ENCODE measurements around the gene ARID1B.
"Not testable (repeated sequence)": the region's sequence is repeated elsewhere in the genome, so short reads cannot be mapped to it uniquely, and the experiment has no call there.

Gene ARID1B

DNA sequence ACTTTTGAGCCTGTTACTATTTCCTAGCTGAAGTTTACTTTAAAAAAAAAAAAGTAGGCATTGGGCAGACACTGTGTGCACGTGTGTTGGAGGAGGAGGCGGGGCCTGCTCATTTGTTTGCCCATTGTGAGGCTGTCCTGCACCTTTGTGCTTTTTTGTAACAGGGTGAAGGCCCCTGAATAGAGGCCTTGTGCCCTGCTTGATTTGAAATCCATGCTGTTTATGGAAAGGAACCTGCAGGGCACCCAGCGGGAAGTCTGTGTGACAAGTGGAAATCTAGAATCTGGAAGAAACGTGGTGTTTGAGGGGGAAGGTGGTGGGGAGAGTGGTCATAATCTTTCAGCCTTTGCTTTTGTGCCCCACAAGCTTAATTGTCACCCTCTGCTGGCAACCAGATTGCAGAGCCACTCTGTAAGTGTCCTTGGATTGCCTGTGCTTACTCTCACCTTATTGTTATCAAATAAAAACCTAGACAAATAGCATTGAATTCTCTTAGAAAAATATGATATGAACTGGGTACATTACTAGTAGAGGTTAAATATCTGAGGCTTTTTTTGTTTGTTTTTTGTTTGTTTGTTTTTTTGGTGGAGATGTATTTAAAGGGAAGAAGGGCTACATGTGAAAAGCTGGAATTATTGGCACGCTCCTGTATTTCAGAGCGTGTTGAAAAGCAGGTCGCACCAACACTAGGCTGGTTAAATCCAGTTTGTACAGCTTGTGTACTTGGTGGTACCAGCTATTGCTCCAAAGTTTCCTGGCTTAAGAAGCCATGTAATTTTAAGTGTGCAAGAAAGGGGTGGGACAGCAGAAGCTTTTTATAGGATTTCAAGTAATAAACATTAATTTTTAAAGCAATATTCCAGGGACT, 156.3 kb downstream of the ARID1B start:
- no peak for DNase-seq (ENCODE audit: low read depth in 2 of 2)

DNA sequence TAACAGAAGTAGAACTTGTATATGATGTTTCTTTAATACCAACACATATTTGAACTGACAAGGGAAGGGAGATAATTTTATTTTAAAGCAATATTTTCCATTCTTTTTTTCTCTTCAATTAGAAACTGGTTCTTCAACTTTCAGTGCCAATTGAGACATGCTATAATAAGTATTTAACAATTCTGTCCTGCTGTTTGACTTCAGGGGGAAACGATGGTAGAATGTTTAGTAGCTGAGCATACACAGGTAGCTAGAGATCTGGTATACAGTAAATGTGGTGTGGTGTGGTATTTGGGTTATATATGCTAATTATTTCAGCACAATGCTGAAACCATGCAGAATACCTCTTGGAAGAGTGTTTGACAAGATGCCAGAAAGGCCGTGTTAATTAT, 156.9 kb downstream of the ARID1B start:
- no peak for DNase-seq (ENCODE audit: low read depth in 2 of 2)

DNA sequence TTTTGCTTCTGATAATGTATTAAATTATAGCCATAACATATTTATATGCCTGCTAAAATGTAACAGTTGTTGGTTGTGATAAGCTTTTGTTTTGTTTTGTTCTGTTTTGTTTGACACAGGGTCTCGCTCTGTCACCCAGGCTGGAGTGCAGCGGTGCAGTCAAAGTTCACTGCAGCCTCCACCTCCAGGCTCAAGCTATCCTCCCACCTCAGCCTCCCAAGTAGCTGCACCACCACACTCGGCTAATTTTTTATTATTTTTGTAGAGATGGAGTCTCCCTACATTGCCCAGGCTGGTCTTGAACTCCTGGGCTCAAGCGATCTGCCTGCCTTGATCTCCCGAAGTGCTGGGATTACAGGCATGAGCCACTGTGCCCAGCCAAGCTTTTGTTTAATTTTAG, 157.8 kb downstream of the ARID1B start:
- no peak for DNase-seq (ENCODE audit: low read depth in 2 of 2)

DNA sequence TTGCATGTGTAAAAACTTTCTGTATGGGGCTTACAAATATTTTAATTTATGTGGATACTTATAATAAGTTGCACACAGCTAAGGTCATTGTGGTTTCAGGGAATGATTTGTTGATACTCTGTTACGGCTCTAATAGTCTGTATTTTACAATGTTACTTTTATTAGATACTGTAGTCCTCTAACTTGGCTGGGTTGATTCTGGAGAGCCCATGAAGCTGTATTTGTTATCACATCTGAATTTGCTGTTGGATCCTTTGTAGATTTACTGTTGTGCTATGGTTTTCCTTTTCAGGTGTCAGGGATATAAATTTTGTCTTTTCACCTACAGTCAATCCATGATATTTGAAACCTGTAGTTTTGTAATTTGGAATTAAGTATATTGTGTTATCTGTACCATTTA, 161.0 kb downstream of the ARID1B start:
- no peak for DNase-seq (ENCODE audit: low read depth in 2 of 2)

DNA sequence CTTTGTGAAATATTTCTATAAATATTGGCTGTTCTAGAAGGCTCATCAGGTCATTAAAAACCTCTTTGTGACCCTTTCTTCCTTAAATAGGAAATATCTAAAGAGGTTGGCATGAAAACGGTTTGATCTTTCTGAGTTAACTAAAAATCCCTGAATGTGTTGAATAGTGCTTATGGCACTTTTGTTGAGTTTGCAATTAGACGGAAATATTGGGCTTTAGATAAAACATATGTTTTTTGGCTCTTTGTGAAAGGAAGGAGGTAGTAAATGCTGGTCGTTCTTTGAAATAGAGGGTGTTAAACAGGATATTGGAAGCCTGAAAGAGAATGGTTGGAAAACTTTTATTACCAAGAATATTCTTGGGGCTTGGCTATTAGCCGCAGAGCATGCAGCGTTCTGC, 163.0 kb downstream of the ARID1B start:
- no peak for DNase-seq (ENCODE audit: low read depth in 2 of 2)

DNA sequence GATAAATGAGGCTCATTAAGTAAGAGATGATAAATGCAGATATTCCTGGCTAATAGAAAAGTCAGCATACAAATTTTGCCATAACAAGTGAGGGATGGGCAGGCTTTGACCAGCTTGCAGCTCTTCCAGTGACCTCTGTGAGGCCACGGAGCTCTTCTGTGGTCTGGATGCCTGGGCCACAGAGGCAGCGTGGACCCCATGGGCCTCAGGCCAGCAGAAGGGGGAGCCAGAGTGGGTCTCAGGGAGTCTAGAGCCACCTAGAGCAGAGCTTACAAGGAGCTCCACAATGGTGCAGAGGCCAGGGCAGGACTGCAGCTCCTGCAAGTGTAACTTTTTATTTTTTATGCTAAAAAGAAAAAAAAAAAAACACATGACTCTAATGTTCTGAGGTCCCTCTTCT, 165.1 kb downstream of the ARID1B start:
- no peak for DNase-seq (ENCODE audit: low read depth in 2 of 2)

DNA sequence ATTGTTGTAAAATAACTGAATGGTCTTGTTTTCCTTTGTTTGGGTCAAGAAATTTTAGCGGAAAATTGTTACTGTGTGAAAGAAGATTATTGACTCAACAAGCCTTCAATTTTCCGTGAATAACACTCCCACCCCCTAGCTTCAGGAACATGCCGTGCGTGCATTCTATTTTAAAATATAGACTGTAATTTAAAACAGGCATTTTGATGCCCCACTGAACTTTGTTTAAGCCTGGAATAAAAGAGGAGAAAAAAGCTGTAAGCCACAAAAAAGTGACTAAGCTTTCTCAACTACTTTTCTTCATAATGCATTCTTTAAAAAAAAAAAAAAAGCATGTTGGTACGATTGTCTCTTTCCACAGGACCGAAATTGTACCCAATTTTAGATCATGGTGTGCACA, 166.0 kb downstream of the ARID1B start:
- DNase-seq (ENCODE audit: low read depth in 2 of 2) = no peak

DNA sequence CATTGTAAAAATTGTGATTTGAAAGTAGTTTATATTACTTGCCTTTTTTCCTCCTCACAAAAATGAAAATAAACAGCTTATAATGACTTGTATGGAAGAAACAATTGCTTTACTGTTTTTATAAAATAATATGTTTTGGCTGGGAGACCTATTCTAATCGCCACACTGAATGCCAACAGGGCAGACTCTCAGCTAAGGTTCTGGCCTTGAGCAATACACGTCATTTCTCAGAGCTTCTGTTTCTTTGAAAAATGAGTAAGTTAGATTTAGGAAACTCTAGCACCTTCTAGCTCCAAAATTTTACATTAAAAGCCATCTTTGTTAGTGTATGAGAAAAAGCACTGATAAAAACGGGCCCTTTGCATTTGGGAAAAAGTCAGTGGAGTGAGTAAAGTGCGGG, 166.6 kb downstream of the ARID1B start:
- DNase-seq (ENCODE audit: low read depth in 2 of 2) = no peak

DNA sequence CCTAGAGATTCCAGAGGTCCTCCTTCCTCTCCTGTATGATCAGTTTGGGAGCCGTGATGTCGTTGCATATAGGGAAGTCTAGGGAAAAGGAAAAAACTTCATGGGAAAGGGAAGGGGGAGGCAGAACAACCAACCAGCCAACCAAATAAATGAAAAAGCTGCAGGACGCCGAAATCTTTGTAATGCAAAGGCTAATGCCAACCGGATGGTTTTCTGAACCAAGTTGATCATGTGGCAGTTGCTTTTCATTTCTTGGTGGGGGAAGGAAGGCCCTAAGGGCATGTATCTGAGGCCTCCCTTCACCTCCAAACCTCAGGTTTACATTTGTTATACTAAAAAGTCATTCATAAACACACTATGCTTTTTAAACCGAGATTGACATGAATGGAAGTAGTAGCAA, 167.2 kb downstream of the ARID1B start:
- no peak for DNase-seq (ENCODE audit: low read depth in 2 of 2)

DNA sequence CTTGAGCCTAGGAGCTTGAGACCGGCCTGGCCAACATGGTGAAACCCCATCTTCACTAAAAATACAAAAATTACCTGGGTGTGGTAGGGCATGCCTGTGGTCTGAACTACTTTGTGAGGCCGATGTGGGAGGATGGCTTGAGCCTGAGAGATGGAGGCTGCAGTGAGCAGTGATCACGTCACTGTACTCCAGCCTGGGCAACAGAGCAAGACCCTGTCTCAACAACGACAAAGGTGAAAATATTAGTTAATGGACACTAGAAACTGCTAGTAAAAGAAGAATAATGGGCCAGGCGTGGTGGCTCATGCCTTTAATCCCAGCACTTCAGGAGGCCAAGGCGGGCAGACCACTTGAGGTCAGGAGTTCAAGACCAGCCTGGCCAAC, 168.6 kb downstream of the ARID1B start:
- not testable (repeated sequence) for DNase-seq (ENCODE audit: low read depth in 2 of 2)

DNA sequence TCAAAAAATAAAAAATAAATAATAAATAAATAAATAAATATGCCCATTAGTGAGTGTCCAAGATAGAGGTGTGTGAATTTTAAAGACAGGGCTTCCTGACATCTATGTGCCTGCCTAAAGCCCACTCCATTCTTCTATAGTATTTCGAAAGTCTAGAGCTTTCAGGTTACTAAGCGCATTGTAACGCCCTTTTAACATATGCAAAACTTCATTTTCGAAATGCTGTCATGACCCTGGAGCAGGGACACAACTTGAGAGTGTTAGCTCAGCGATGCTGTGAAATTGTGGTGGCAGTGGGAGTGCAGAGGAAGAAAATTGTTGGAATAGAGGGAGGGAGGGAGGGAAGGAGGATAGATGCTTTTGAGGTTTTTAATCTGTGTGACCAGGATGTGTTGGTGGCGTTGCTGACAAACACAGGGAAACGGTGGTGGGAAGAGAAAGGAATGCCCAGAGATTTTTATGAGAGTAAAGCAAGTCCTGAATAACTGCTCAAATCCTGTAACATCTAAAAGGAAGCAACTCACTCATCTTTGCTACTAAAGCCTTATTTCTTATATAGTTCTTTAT, 169.3 kb downstream of the ARID1B start:
- DNase-seq (ENCODE audit: low read depth in 2 of 2) = no peak

DNA sequence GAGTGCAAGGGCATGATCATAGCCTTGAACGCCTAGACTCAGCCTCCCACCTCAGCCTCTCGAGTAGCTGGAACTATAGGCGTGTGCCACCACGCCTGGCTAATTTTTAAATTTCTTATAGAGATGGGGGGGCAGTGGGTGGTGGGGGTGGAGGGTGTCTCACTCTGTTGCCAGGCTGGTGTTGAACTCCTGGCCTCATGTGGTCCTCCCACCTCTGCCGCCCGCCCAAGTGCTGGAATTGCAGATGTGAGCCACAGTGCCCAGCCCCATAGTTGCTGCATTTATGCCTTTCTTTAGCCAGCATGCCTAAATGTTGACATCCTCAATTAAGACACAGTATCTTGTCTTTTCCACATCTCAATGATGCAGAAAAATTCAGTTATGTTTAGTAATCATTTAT, 171.1 kb downstream of the ARID1B start:
- DNase-seq (ENCODE audit: low read depth in 2 of 2) = no peak

DNA sequence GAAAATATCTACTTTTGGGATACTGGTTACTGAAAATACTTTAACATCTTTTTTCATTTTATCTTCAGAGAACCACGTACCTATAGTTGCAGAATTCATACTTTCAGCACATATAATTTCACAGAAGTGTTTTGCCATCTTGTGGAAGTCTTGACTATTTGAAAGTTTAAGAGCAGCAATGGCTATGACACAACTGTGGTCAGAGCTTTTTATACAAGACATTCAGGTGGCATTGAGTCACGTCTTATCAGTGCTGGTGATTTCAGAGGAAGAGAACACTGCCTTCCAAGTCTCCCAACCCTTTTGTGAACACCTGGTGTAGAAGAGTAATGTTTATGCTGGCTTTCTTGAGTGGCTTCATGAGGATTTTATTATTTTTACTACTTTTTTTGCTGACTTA, 171.6 kb downstream of the ARID1B start:
- no peak for DNase-seq (ENCODE audit: low read depth in 2 of 2)

DNA sequence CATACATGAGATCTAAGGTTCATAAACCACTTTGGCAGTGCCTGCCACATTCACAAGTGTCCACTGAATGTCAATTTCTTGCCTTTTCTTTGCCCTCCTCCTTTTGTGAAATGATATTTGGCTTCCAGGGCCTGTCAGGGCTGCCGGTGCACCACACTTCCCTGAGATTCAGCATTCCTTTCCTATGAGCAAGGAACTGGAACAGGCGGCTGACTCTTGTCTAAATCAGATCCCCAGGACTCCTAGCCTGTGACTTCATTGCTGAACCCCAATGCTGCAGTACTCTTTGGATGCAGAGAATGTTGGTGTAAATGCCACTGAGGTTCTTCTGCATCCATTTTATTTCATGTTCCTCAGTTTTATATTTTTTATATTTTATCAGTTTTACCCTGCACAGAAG, 172.2 kb downstream of the ARID1B start:
- no peak for DNase-seq (ENCODE audit: low read depth in 2 of 2)

DNA sequence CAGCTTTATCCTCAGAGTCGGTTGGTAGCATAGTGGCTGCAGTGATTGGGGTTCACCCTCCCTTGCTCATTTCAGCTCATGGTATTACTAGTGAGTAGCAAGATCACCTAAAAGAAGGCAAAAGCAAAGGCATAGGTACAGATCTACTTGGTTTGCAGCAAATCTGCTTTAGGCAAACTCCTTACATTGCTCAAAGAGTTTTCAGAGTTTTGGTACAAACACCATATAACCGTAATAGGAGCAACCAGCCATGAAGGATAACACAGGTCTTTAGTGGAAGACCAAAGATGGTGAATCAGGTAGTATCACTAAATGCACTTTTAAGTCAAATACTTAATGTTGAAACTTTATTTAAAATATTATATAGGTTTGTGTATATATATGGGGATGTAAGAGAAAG, 172.9 kb downstream of the ARID1B start:
- no peak for DNase-seq (ENCODE audit: low read depth in 2 of 2)

DNA sequence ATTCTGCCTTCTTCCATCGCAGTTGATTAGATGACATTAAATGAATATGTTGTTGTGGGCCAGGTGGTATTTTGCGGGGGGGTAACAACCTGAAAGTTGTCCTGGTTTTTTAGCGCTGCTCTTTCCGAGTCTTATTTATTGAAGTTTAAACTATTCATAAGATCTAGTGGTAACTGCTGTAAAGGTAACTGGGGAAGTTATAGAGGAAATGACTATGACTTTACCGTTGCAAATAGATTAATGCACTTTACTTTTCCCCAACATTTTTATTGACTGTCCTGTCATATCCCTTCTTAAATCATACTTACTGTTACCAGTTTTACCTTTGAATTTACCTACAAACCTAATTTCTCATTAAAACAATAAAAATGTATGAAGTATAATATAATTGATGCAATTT, 173.4 kb downstream of the ARID1B start:
- no peak for DNase-seq (ENCODE audit: low read depth in 2 of 2)

DNA sequence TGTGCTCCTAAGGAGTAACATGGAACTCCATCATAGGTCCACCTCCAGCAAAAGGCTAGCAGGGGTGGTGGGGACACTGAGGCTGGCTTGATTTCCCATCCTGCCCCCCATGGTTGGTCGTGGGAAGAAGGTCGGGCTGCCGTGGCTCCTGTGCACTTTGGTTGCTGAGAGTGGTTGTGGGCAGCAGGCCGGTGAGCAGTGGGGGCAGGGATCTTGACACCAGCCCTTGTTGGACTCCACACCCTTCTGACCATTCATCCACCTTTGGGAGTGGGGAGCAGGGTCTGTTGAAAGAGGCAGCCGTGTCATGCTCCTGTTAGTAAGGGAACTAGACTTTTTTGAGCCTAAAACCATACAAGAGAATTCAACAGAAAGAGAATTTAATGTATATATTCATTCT, 175.2 kb downstream of the ARID1B start:
- no peak for DNase-seq (ENCODE audit: low read depth in 2 of 2)

DNA sequence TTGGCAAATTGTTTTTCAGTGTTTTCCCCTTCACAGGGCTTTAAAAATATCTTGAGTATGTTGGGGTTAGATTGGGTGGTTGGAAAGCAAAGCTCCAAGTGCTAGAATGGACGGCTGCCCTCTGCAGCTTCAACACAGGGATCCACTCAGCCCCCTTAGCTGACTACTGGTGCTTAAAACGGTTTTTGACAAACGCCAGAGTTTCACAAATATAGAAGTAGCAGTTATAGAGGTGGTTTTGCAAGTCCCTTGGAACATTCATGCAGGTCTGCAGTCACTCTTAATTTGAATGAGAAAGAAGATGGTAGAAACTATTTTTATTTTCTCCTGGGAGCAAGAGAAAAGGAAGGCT, 175.9 kb downstream of the ARID1B start:
- no peak for DNase-seq (ENCODE audit: low read depth in 2 of 2)

DNA sequence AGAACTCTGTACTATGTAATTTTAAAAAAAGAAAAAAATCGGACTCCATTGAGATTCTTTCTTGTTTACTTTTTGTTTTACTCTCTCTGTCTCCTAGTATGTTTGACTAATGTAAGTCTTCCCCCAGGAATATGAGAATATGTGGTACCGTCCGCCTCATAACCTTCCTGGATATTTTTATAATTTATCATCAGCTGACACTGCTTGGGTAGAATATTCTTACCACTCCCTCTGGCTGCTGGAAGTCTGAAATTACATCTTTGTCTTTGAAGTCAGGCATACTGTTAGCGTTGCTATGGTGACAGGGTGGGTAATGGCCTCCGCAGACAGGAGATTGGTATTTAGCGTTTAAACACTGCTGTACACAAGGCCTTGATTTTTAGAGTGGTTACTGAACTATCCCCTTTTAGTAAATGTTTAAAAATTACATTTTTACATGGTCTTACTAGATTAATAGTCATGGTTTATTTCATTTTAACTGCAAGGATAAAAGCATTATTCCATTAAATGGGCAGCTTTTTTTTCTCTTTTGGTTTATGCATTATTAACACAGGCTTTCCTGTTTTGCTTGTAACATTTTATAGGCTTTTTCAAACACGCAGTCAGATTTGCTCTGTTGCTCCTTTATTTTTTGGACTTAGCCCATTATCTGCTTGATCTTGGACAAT, 176.4 kb downstream of the ARID1B start:
- no peak for DNase-seq (ENCODE audit: low read depth in 2 of 2)

DNA sequence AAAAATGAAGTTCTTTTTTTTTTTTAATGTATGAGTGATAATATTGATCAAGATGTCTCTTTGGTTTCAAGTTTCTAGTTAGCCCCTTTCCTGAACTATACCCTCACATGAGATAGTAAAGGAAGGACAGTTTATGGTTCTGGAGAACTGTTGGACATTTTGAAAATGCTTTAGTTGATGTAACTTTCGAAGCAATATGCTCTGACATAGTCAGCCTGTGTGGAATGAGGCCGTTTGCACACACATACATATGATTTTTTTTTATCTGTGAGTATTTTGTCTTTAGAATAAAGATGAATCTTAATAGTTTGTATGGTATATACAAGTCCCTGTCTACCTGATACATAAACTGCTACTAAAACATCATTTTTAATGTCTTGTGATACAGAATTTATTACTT, 177.0 kb downstream of the ARID1B start:
- no peak for DNase-seq (ENCODE audit: low read depth in 2 of 2)

DNA sequence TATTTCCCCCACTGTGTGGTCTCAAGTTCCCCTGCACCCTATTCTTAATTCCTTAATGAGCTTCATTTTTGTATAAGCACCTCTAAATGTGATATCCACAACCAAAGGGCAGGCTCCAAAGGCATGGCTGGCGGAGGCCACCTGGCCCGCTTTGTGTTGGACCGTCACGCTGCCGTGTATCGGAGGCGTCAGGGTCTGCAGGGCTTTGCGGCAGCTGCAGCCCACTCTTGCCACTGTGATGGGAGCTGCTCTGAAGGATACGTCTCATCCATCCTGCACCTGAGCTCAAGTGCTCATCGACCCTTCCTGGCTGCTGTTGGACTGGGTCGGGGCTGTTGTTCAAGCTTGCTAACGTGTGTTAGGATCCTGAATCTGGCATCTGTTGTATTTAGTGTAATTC, 177.6 kb downstream of the ARID1B start:
- DNase-seq (ENCODE audit: low read depth in 2 of 2) = no peak

DNA sequence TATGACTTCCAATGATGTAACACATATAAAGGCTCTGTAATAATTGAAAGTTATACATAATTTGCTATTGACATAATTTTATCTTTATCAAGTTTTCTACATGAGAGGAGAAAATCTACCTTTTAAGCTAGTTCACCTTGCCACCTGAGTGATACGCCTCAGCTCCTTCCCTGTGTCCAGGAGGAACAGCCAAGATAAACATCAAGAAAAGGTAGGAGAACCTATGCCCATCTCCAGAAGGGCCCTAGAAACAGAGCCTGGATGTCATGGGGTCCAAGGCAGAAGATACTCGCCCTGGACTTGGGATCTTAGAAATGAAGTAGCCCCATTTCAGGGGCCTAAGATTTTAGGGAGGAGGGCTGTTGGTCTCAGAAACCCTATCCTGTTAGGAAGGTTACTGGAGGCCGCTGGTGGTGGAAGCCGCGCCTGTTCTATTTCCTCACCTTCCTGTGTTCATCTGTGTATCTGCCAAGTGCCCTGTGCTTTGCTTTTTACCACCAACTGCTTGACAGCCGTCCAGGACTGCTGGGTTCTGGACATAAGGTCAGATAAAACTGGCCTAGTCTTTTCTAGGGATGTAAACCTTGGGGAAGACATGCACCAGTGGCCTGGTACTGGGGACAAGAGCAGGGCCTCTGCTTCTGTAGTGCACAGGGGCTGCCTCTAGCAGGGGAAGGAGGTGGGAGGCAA, 178.5 kb downstream of the ARID1B start:
- DNase-seq (ENCODE audit: low read depth in 2 of 2) = no peak

DNA sequence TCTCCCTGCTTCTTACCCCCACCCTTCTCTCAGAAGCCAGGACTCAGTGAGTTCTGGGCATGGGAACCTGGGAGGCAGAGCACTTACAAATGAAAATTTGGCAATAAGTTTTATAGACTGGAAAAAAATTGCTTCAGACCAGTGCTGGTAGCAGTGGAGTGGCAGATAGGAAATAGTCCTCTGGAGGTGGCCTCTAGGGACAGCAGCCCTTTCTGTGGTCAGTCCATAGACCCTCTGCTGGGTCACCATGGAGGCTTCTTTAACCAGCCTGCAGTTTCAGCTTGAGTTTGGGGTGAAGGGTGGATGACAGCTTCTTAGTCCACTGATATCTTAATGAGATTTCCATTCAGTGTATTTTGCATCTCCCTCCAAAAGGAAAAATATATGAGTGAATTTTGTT, 179.1 kb downstream of the ARID1B start:
- no peak for DNase-seq (ENCODE audit: low read depth in 2 of 2)

All from stimulated activated CD8-positive, alpha-beta memory T cell treated with anti-CD3 and anti-CD28 coated beads, Interleukin-2, amount 100 ng/mL, for 1 hour (primary cell).